Right renal cortex interstitium (tissue), 3 donors: Measurements from ENCODE around the gene C11orf86. TPM values are rescaled to one million over a fixed set of nuclear protein-coding genes. Genes with fewer than 3 reads are reported as not detected.
"Not testable (repeated sequence)": the region's sequence is repeated elsewhere in the genome, so short reads cannot be mapped to it uniquely, and the experiment has no call there.

Experiments used
- DNase-seq, 3 donors: peaks; one replicate each; pipeline ENCODE4 v3.0.0-alpha.2; 2013; ENCODE audit warnings: low read depth in 3 of 3, low spot score in 2 of 3
- polyA plus RNA-seq, 3 donors: library from polyadenylated mRNA; unstranded; fragments of 120-200 nt; gene quantifications; one replicate each; pipeline ENCODE4 v1.2.1, GENCODE V29; 2013; ENCODE audit not compliant: insufficient read length in 3 of 3

The C11orf86 gene, protein sequence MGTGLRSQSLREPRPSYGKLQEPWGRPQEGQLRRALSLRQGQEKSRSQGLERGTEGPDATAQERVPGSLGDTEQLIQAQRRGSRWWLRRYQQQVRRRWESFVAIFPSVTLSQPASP
- not detected for polyA plus RNA-seq

DNA sequence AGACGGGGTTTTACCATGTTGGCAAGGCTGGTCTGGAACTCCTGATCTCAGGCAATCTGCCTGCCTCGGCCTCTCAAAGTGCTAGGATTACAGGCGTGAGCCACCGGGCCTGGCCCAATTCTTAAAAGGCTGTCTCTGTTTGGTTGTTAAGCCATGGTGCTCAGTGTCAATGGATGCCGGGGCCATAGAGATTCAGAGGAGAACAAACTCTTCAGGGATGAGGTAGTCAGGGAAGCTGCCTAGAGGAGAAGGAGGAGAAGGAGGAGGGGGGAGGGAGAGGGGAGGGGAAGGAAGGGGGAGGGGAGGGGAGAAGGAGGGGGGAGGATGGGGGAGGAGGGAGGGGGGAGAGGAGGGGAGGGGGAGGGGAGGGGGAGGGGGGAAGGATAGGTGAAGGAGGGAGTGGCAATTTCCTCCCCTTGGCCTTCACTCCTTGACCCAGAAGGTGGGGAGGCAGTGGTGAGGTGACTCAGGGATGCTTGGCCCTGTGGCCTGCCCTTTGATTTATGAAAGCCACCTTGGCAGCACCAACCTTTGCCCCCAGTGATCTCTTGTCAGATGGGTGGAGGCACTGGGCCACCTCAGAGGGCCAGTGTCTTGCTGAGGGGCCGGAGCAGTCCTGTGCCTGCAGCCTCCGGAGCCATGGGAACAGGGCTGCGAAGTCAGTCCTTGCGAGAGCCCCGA is at the start of gene C11orf86:
TSS of gene C11orf86 (plus strand) at position 581 of the 681 bp plus-strand sequence. CDS start at position 640, 59 bp downstream.
- no peak for DNase-seq

DNA sequence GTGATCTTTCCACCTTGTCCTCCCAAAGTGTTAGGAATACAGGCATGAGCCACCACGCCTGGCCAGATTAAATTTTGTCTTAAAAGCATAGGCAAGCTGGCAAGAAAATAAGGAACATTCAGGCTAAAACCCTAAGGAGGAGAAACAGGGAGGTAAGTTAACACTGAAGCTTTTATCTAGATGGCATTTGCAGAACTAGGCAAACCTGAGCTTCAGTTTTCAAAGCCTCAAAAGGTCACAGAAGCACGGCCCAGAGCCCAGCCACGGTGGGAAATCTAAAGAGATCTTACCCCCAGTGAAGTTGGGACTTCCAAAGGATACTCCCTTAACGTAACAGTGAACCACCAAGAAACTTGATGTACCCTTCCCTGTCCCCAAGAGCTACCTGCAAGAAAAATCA is 45.4 kb upstream of the C11orf86 start:
- no peak for DNase-seq

DNA sequence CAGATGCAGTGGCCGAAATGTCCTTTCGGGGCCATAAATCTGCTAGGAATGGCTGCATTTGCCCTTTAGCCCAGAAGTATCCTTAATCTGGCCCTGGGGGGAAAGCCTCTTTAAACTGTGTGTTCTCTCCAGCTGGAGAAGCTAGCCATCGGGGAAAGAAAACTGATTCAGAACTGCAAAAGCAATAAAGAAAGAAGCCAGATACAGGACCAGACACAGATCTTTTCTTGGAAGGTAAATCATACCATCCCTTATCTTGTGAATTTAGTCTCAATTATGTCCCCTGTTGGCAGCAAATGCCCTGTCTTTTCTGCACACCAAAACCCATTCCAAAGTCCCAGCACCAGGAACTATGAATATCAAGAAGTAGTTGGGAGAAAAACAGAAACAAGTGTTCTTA is 42.6 kb upstream of the C11orf86 start:
- DNase-seq = no peak

DNA sequence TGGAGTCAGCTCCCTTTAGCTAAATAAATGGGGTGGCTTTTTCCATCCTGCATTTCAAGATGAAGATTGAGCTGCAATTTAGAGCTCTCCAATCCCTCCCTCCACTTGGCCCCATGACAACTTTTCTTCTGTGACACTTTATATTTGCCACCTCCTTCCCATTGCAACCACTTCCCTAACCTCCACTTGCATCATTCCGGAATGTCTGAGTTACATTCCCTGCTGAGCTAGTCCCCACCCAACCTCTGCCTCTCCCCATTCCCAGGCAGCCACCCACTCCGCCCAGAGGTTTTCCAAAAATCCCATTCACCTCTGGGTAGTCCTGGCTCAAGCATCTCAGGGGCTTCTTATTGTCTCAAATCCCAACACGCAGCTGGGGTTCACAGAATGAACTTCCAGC is 41.6 kb upstream of the C11orf86 start:
- no peak for DNase-seq

DNA sequence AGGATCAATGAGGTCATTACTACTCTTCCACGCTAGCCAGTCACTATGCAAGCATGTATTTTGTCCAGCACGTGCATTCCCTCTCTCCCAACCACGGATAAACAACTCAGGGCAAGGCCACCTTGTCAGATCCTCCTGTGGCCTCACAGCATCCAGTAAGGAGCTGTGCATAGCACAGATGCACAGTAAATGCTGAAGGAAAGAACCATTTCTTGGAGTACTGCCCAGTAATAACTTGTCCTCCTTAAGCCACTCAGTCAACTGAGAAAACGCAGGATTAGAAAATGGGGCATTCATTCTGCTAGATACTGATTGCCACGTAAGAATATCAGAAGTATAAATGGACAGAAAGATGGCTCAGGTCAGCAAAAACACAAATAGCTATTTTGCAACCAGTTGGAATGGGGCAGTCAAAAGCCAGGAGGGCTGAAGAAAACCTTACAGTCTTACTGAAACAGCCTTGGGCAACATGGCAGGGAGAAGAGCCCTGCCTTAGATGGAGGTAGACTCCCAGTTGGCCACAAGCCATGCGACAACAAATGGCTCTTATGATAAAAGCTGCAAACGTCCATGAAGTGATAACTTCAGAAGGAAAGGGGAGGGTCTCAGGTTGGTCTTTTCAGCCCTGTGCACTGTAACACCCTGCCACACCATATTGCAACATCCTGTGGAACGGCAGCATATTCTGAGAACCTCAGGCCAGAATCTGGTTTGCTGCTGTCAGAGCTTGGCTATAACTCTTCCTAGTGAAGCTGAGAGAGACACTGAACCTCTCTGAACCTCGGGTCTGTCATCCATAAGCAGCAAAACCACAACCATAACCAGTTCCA is 39.9 kb upstream of the C11orf86 start:
- no peak for DNase-seq

DNA sequence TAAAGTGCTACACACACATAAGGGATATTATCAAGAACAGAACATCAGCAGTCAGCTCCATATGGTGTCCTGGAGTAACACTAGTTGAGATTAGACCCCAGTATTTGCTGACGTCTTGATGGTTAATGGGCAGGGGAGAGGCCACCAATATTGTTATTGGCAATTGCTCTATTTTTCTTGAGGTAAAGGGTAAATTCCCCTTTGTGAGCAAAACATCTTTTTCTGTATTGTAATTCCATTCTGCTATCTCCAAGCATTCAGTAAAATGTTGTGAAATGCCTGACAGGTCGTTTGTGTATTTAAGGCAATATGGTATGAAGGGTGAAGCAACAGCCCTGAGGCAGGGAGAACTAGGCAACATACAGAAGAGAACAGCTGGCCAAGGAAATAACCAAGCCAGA is 38.8 kb upstream of the C11orf86 start:
- no peak for DNase-seq

DNA sequence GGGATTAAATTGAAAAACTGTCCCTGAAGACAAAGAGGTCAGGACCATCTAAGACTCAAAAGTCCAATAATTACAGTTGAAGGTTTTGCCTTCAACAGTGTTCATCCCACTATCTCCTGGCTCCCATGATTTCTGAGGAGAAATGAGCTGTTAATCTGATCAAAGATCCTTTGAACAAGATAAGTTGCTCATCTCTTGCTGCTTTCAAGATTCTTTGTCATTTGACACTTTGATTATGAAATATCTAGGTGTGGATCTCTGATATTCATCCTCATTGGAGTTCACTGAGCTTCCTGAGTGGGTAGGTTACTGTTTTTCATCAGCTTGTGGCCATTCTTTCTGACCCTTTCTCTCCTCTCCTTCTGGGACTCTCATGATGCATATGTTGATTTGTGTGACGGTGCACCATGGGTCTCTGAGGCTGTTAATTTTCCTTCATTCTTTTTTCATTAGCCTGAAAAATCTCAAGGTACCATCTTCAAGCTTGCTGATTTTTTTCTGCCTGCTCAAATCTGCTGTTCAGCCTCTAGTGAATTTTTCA is 37.8 kb upstream of the C11orf86 start:
- DNase-seq = no peak

DNA sequence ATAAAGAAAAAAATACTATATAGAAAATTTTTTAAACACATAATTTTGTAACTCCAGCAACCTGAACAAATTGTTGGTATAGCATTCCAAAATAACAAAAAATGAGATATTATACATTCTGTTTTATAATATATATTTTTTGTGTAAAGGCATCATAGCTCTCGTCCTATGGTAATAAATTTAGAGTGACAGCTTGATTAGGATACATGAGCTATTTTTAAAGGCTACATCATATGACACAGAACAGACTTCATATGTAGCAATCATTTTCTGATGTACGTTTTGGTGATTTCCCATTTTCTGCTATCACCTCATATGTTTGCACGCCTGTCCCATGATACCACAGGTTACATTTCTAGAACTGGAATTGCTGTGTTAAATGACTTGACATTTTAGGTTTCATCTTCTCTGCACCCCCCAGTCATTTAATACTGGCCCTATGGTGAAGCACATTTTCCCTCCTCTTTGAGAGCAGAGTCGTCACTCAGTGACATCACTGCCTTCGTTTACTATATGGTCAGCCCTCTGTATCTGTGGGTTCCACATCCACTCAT is 36.4 kb upstream of the C11orf86 start:
- no peak for DNase-seq

DNA sequence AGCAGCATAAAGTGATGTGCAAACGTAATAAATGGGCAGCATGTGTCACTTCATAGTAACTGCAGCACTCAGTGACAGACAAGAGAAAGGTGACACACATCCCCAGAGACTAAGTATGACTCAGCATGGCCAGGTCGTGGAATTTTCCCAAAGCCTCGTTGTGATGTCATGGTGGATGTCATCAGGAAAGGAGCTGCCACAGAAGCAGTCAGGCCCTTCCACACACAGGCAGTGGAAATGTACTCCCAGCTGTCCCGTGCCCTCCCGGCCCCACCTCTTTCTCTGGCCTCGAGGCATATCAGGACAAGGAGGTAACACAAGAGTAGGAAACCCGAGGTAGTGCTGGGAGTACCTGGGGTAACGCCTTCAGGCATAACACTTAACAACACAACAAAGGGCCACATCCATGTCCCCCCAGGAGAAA is 25.0 kb upstream of the C11orf86 start:
- DNase-seq = no peak

DNA sequence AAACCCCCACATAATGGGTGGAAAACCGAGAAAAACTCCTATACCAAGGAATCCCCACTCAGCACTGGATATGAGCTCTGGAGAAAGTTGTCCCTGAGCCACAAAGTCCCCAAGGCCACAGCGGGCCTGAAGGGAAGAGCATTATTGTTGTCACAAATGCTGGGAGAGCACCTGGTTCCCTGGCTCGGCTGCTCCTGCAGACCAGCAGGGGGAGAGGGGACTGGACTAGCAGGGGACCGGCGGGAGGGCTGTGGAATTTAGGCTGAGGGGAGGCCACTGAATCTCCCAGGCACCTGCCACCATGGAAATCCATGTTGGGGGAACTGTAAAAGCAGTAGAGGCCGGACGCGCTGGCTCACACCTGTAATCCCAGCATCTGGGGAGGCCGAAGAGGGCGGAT is 24.0 kb upstream of the C11orf86 start:
- DNase-seq = no peak

DNA sequence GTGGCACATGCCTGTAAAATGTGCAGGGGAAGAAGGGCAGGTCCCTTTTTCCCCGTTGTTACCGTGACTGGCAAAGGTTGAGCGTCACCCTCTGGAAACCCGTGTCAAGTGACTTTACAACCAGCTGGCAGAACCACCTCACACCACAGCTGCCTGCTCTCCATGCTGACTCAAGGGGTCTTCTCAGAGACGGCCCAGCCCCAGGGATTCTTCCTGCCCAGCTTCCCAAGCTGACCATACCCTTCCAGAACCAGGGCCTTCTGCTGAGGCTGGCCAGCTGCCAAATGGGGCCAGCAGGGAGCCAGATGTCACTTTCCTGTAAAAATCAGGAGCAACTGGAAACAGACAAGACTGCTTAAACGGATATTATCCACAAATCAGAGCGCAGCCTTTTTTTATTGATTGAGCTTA is 23.2 kb upstream of the C11orf86 start:
- no peak for DNase-seq

DNA sequence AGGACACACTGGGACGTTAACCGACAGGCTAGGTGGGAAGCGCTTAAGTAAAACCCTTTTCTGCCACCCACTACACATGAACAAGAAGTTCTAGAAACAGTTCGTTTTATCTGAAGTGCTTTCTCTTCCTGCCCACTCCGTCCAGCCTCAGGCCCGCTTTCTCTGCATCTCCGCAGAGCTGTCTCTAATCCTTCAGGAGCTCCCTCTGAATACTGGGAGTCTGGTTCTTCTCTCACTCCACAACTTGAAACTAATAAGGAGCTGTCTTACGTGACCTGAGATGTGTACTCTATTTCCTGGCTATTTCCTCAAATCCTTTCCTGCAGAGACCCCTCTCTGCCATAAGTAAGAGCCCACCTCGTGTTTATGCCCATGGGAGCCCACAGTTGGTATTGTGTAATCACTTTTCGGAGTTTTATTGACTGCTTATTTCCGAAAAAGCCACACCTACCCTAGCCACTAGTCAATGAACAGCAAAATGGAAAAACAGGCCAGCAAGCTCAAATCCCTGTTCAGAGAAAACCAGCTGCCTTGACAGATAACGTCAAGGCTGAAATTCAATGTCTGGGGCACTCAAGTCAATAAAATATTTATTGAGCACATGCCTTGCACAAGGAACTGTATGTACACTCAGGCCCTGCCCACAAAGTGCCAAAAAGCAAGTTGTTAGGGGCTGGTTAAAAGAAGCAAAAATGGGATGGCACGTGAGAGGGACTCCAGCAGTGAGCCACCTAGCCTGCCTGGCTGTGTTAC is 21.8 kb upstream of the C11orf86 start:
- DNase-seq = no peak

DNA sequence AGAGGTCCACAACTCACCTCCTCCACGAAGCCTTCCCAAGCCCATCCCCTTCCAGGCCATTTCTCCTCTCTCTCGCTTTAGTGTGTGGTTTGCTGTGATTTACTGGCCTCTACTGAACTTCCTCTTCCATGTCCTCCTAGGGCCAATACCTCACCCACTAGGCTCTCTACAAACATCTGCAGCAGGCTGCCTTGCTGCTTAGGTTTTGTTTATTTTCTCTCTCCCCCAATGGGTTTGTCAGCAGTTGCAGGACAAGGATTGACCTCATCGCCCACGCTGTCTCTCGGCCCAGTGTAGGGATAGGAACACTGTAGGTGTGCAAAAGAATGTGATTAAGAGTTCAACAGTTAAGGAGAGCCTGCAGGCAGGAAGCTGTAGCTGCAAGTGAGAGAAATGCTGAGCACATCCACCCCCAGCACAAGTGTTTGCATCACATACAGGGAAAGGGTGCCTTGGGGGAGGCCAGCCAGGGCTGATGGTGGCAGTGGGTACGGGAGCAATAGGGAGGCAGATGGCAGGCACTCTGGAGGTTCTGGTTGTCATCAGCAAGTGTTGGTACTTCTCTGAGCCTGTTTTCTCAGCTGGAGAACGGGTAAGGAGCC is 18.3 kb upstream of the C11orf86 start:
- DNase-seq = no peak

DNA sequence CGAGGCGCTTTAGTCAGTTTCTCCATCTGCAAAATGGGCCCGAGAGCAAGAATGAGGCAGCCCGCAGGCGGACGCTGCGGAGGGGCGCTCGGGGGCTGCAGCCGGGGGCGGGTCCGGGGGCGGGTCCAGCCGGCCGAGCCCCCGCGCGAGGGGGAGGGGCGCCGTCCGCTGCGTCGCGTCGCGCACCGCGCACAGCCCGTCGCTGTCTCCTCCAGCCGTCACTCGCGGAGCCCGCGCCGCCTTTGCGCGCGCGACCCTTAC is 17.2 kb upstream of the C11orf86 start:
- no peak for DNase-seq

DNA sequence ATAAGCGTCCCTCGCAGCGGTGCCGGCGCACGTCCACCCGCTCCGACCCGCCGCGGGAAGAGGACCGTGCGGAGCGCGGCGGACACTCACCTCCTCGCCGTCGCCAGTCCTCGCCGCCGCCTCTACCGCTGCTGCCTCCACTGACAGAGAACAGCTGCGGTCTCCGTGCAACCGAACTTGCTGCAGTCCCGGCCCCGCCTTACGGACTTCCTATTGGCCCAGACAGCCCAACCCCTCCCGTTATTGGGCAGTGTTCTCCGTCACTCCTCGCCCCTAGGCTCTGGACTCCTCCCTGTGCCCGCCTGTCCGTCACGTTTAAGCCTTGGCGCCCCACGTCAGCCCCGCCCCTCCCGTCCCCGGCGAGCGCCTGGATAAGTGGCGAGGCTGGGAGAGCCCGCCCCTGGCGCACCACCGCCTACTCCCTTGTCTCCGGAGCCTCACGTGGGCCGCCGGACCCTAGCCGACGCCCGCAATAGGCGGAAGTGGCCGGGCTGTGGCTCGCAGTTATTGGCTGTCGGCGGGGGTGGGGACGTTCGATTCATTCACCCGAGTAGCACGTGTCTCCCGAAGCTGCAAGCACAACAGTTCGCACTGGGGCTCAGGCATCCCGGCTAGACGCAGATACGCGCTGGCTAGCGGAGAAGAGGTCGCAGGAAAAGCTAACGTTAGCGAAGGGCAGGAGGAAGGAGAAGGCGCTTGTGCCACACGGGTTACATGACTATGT is 16.7 kb upstream of the C11orf86 start, which contains the start of gene PC:
TSS of gene PC (minus strand) at position 152 of the 724 bp plus-strand sequence. CDS start 86,224 bp downstream, outside the sequence.
- DNase-seq = peak; percentile 95 to 98 (median 97)

DNA sequence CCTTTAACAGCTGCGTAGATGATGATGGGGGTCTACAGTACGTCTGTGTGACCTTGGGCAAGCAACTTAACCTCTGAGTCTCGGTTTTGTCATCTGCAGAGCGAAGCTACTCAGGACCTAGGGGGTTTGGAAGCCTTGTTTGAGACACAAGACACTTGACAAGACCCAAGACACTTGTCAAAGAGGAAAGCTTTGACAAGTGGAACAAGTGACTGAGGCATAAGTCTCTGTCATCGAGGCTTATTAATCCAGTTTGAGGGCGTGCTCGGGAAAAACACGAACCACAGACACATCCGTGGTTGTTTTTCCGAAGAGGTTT is 16.2 kb upstream of the C11orf86 start:
- no peak for DNase-seq

DNA sequence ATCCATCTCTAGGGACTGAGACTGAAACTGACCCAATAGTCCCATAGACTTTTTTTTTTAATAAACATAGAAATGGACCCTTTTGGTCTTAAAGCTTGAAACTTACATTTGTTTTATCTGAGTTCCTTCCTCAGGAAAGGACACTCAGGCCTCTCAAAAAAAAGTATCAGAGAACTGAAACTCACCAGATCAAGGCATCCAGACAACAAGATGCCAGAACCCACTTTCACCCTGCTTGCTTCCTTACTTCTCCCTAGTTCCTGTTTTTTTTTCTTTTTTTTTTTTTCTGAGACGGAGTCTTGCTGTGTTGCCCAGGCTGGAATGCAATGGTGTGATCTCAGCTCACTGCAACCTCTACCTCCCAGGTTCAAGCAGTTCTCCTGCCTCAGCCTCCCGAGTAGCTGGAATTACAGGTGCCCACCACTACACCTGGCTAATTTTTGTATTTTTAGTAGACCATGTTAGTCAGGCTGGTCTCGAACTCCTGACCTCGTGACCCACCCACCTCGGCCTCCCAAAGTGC is 13.4 kb upstream of the C11orf86 start:
- DNase-seq = not testable (repeated sequence)

DNA sequence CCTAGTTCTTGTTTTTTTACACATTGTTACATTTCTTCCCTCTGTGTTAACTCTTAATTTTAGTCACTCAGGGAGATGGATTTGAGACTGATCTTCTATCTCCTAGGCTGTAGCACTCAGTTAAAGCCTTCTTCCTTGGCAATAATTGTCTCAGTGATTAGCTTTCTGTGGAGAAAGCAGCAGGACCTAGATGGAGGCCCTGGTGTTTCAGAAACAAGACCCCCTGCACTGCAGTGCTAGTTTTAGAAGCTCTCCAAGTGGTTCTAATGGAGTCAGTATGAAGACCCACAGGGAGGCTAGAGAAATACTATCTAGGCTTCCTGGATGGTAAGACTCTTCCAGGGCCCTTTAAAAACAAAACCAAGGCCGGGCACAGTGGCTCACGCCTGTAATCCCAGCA is 12.9 kb upstream of the C11orf86 start:
- DNase-seq = no peak

DNA sequence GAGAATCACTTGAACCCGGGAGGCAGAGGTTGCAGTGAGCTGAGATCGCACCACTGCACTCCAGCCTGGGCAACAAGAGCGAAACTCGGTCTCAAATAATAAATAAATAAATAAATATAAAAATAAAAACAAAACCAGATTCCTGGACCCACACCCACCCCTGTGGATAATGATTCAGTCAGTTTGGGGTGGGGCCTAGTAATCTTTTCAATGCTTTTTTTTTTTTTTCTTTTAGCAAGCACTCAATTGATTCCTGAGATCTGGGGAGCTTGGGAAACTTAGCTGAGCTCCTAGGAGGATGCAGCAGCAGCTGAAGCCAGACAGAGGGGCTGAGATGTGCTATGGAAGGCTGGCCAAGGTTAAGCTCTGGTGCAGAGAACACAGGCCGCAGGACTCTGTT is 12.3 kb upstream of the C11orf86 start:
- DNase-seq = no peak

DNA sequence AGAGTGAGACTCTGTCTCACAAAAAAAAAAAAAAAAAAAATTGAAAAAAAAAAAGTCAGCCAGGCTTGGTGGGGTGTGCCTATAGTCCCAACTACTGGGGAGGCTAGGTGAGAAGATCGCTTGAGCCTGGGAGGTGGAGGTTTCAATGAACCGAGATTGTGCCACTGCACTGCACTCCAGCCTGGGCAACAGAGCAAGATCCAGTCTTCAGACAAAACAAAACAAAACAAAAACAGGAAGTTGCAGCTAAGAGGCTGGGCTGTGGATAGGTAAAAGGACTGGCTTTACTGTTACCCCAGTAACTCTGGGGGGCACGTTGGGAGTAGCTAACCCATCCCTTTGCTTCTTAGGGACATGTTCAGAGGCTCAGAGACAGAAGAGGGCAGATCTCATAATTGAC is 10.6 kb upstream of the C11orf86 start:
- no peak for DNase-seq
